ENCODE data around the gene STK32B. TPM values are rescaled to one million over a fixed set of nuclear protein-coding genes. Genes with fewer than 3 reads are reported as not detected.

Gene STK32B
- total RNA-seq, 2 experiments from 2014 or later: not detected

GRCh38 chr4:5456296-5456845, 405.1 kb downstream of the STK32B start:
- H2AFZ ChIP-seq (ENCODE audit: low read length): no peak overlapping the region
- ChIA-PET CTCF (ENCODE audit: unreplicated experiment) (no interaction called here), POLR2A (interaction anchor here (0.6 kb wide), 2 partner anchors 37 to 133 kb away, joined by 3 to 5 read pairs; no protein-coding TSS in a partner anchor)
- no peaks in the 10 kb centered on the region for H3K36me3 ChIP-seq (ENCODE audit: insufficient read depth, low read length)
- DNase-seq (ENCODE audit: low spot score): no peak
- H3K9me2 ChIP-seq (ENCODE audit: insufficient read depth, low read length): no peaks in the 10 kb centered on the region
- no peak for TF ChIP-seq EZH2phosphoT487 (IDR thresholded peaks at IDR 0.05; ENCODE audit: borderline replicate concordance, low read depth, low read length)
- TF ChIP-seq CTCF (conservative IDR thresholded peaks at IDR 0.05; ENCODE audit: low read length): no peak
- intact Hi-C loops (cut with micrococcal nuclease; ENCODE audit: unreplicated experiment): no loop called here
- H3K4me2 ChIP-seq (ENCODE audit: low read length): no peak overlapping the region
- H3K79me2 ChIP-seq (ENCODE audit: insufficient read depth, low read depth, low read length): no peaks in the 10 kb centered on the region
- H4K20me1 ChIP-seq (ENCODE audit: insufficient read depth, low read length): no peaks in the 10 kb centered on the region
- no peaks in the 10 kb centered on the region for H3K4me1 ChIP-seq (ENCODE audit: insufficient read depth, low read length, poor library complexity, severe bottlenecking)
- no peaks in the 10 kb centered on the region for H3K9me3 ChIP-seq (ENCODE audit: low read length)
- H3K4me3 ChIP-seq (ENCODE audit: low read depth, low read length, poor library complexity, severe bottlenecking): no peak overlapping the region
- no TSS peak for BruUV-seq (replicated peaks)
- H3K27ac ChIP-seq (ENCODE audit: low read depth, low read length, poor library complexity, severe bottlenecking): no peak overlapping the region

- CTCF ChIA-PET (ENCODE audit: unreplicated experiment): no interaction called here
- Histone ChIP-seq H2AFZ (ENCODE audit: low read length) (no peak overlapping the region), H3K4me1 (ENCODE audit: insufficient read depth, low read length, poor library complexity, severe bottlenecking) (no peaks in the 10 kb centered on the region), H3K4me3 (ENCODE audit: low read depth, low read length, poor library complexity, severe bottlenecking) (no peak overlapping the region), H3K79me2 (ENCODE audit: insufficient read depth, low read depth, low read length) (no peaks in the 10 kb centered on the region), H3K4me2 (ENCODE audit: low read length) (no peak overlapping the region), H4K20me1 (ENCODE audit: insufficient read depth, low read length) (no peaks in the 10 kb centered on the region), H3K9me2 (ENCODE audit: insufficient read depth, low read length) (no peaks in the 10 kb centered on the region), H3K36me3 (ENCODE audit: insufficient read depth, low read length) (no peaks in the 10 kb centered on the region), H3K27ac (ENCODE audit: low read depth, low read length, poor library complexity, severe bottlenecking) (no peak overlapping the region), H3K9me3 (ENCODE audit: low read length) (no peaks in the 10 kb centered on the region)
- no peak for TF ChIP-seq CTCF (conservative IDR thresholded peaks at IDR 0.05; ENCODE audit: low read length)
- TF ChIP-seq EZH2phosphoT487 (IDR thresholded peaks at IDR 0.05; ENCODE audit: borderline replicate concordance, low read depth, low read length): no peak
- intact Hi-C loops (cut with micrococcal nuclease; ENCODE audit: unreplicated experiment): no loop called here
- DNase-seq (ENCODE audit: low spot score): no peak
- no TSS peak for BruUV-seq (replicated peaks)
- POLR2A ChIA-PET: no interaction called here
Measured at GRCh38 chr4:5458676-5459075, 407.4 kb downstream of the STK32B start.

- Histone ChIP-seq H3K27ac (ENCODE audit: low read depth, low read length, poor library complexity, severe bottlenecking) (no peak overlapping the region), H2AFZ (ENCODE audit: low read length) (no peak overlapping the region), H4K20me1 (ENCODE audit: insufficient read depth, low read length) (no peaks in the 10 kb centered on the region), H3K4me3 (ENCODE audit: low read depth, low read length, poor library complexity, severe bottlenecking) (no peak overlapping the region), H3K4me2 (ENCODE audit: low read length) (no peak overlapping the region), H3K79me2 (ENCODE audit: insufficient read depth, low read depth, low read length) (no peaks in the 10 kb centered on the region), H3K9me2 (ENCODE audit: insufficient read depth, low read length) (no peaks in the 10 kb centered on the region), H3K36me3 (ENCODE audit: insufficient read depth, low read length) (no peaks in the 10 kb centered on the region), H3K9me3 (ENCODE audit: low read length) (no peaks in the 10 kb centered on the region), H3K4me1 (ENCODE audit: insufficient read depth, low read length, poor library complexity, severe bottlenecking) (no peaks in the 10 kb centered on the region)
- intact Hi-C loops (cut with micrococcal nuclease; ENCODE audit: unreplicated experiment): no loop called here
- DNase-seq (ENCODE audit: low spot score): no peak
- TF ChIP-seq CTCF (conservative IDR thresholded peaks at IDR 0.05; ENCODE audit: low read length): no peak
- TF ChIP-seq EZH2phosphoT487 (IDR thresholded peaks at IDR 0.05; ENCODE audit: borderline replicate concordance, low read depth, low read length): no peak
- ChIA-PET CTCF (ENCODE audit: unreplicated experiment) (no interaction called here), POLR2A (no interaction called here)
- BruUV-seq (replicated peaks): no TSS peak
Measured at GRCh38 chr4:5459236-5459635, 408.0 kb downstream of the STK32B start.
